GM12878 (cell line): Measurements from ENCODE around the gene OR1F1. TPM values are rescaled to one million over a fixed set of nuclear protein-coding genes. Genes with fewer than 3 reads are reported as not detected.

Experiments
- ATAC-seq: fragments of 200-7000 bp; cut with Tn5 transposase; 3 replicates; pipeline ENCODE4 v1.9.1; 2020; ENCODE audit warnings: mild to moderate bottlenecking, moderate library complexity
- BruUV-seq: library from RNA; stranded (reverse); fragments of 400-500 nt; replicated peaks from 2 replicates; lab custom pipeline; 2021; lab: Mats Ljungman, UMichigan
- CTCF ChIA-PET: fragments of 300-600 bp; sonication (Branson Sonifier 250); formaldehyde crosslinking; extraction: SDS; loops from one replicate; lab custom pipeline; 2021; ENCODE audit warnings: inconsistent platforms; lab: Yijun Ruan, JAX
- POLR2A ChIA-PET: fragments of 350-600 bp; formaldehyde crosslinking; extraction: SDS; loops from one replicate; lab custom pipeline; 2021; ENCODE audit warnings: inconsistent platforms; lab: Charles Lee
- RAD21 ChIA-PET: fragments of 300-600 bp; sonication (Branson Sonifier 250); formaldehyde crosslinking; loops from one replicate; lab custom pipeline; 2023; ENCODE audit warnings: antibody characterized with exemption; ENCODE audit not compliant: unreplicated experiment; lab: Charles Lee
- SMC1A ChIA-PET: fragments of 300-600 bp; sonication (Branson Sonifier 250); formaldehyde crosslinking; loops from one replicate; lab custom pipeline; 2023; ENCODE audit not compliant: unreplicated experiment, uncharacterized antibody; lab: Charles Lee
- DNase-seq: peaks from one replicate; pipeline ENCODE4 v3.0.0-alpha.2; 2011; ENCODE audit warnings: low read depth, low spot score
- FAIRE-seq: peaks from 3 replicates; lab custom pipeline; 2011; peaks lifted over from hg19 to GRCh38; lab: Jason Lieb, UNC
- H2AFZ ChIP-seq: 2 replicates; pipeline ENCODE4 v1.6.0; 2011; ENCODE audit warnings: low read depth, low read length, control low read depth; ENCODE audit not compliant: control insufficient read depth
- H3K27ac ChIP-seq: 2 replicates; pipeline ENCODE4 v1.5.1; 2011; ENCODE audit warnings: control low read depth; ENCODE audit not compliant: control insufficient read depth, insufficient read depth
- H3K27me3 ChIP-seq, 2 experiments: replicated peaks in 1 of 2; 2 replicates each; pipeline versions ENCODE4 v1.6.0 to v1.6.1; 2011; ENCODE audit warnings: low read length in 1 of 2; ENCODE audit not compliant: control insufficient read depth in 2 of 2, insufficient read depth in 2 of 2
- H3K36me3 ChIP-seq, 2 experiments: 2 replicates each; pipeline ENCODE4 v1.5.1; 2011; ENCODE audit warnings: low read length in 1 of 2; ENCODE audit not compliant: control insufficient read depth in 2 of 2, insufficient read depth in 2 of 2
- H3K4me1 ChIP-seq: 2 replicates; pipeline ENCODE4 v1.6.1; 2011; ENCODE audit warnings: mild to moderate bottlenecking, low read length, moderate library complexity, mixed read lengths; ENCODE audit not compliant: control insufficient read depth, insufficient read depth
- H3K4me2 ChIP-seq: 2 replicates; pipeline ENCODE4 v1.6.0; 2011; ENCODE audit warnings: control low read depth; ENCODE audit not compliant: control insufficient read depth, insufficient read depth
- H3K4me3 ChIP-seq: fragments of 200-600 bp; sonication (generic); 2 replicates; pipeline ENCODE4 v1.5.1; 2016
- H3K79me2 ChIP-seq: 2 replicates; pipeline ENCODE4 v1.6.0; 2011; ENCODE audit warnings: low read length; ENCODE audit not compliant: control insufficient read depth, insufficient read depth
- H3K9ac ChIP-seq: 2 replicates; pipeline ENCODE4 v1.8.0; 2011; ENCODE audit warnings: low read length, control low read depth, mixed read lengths; ENCODE audit not compliant: control insufficient read depth, insufficient read depth
- H3K9me3 ChIP-seq: replicated peaks from 3 replicates; pipeline ENCODE4 v1.5.1; 2011; ENCODE audit warnings: mild to moderate bottlenecking, low read length; ENCODE audit not compliant: control insufficient read depth, insufficient read depth
- H4K20me1 ChIP-seq: 2 replicates; pipeline ENCODE4 v1.6.0; 2011; ENCODE audit not compliant: control insufficient read depth, insufficient read depth
- CBFB ChIP-seq: IDR thresholded peaks from 2 replicates; pipeline ENCODE4 v1.6.1; 2016; ENCODE audit warnings: antibody characterized with exemption, low read depth
- CBX5 ChIP-seq: sonication (generic); IDR thresholded peaks from 2 replicates; pipeline ENCODE4 v1.6.1; 2016; ENCODE audit warnings: low read depth, moderate library complexity, mild to moderate bottlenecking, inconsistent platforms
- CHD2 ChIP-seq: IDR thresholded peaks from 2 replicates; pipeline ENCODE4 v1.6.1; 2011; ENCODE audit warnings: low read depth, low read length, improper control_type of control experiment, borderline replicate concordance
- HDGF ChIP-seq: fragments of 450-650 bp; IDR thresholded peaks from 2 replicates; pipeline ENCODE4 v1.6.1; 2016; ENCODE audit warnings: antibody characterized with exemption
- JUNB ChIP-seq: IDR thresholded peaks from 2 replicates; pipeline ENCODE4 v1.6.1; 2016; ENCODE audit warnings: antibody characterized with exemption, mild to moderate bottlenecking
- JUND ChIP-seq: IDR thresholded peaks from 2 replicates; pipeline ENCODE4 v1.6.1; 2012; ENCODE audit warnings: low read depth, mild to moderate bottlenecking, low read length, improper control_type of control experiment, moderate library complexity
- SMAD1 ChIP-seq: fragments of 450-650 bp; IDR thresholded peaks from 2 replicates; pipeline ENCODE4 v1.6.1; 2018; ENCODE audit warnings: mild to moderate bottlenecking, low read depth; ENCODE audit not compliant: partially characterized antibody
- ZNF217 ChIP-seq: fragments of 450-650 bp; IDR thresholded peaks from 2 replicates; pipeline ENCODE4 v1.6.1; 2017; ENCODE audit warnings: antibody characterized with exemption, mild to moderate bottlenecking
- ZSCAN29 ChIP-seq: fragments of 450-650 bp; IDR thresholded peaks from 2 replicates; pipeline ENCODE4 v1.6.1; 2017; ENCODE audit warnings: mild to moderate bottlenecking, moderate library complexity
- WGBS: methylation state at CpG from one replicate; pipeline ENCODE4 v1.1.6; 2016; ENCODE audit warnings: low lambda C conversion rate; ENCODE audit not compliant: insufficient replicate concordance, insufficient coverage; ENCODE audit errors: missing lambda C conversion rate; 5-methylcytosine and 5-hydroxymethylcytosine counted together
- in situ Hi-C: fragments of 300-500 bp; cut with MboI; formaldehyde crosslinking; loops from 9 replicates; pipeline ENCODE4 v1.14.3; 2018; ENCODE audit warnings: mixed read lengths
- intact Hi-C: fragments of 100-400 bp; cut with micrococcal nuclease; formaldehyde crosslinking; loops from one replicate; pipeline ENCODE4 v1.14.2; 2022; ENCODE audit not compliant: unreplicated experiment
- polyA plus RNA-seq, 11 experiments: library from polyadenylated mRNA; depleted of rRNA in 4 of 11; unstranded in 6 of 11; stranded (reverse) in 5 of 11; fragments of >200 nt; fragmentation: Nextera tagmentation in 4 of 11; fragmentation: Illumina TruSeq in 1 of 11; extraction: Ambion mirVana in 4 of 11; extraction: Trizol in 1 of 11; gene quantifications; 1 replicate in 1 of 11; 2 replicates in 10 of 11; pipeline versions ENCODE4 v1.2.1 to v1.2.3, GENCODE V29; 2011 to 2016; ENCODE audit warnings: inconsistent platforms in 2 of 11, missing spikeins in 2 of 11, low read depth in 1 of 11
- total RNA-seq, 4 experiments: library from RNA; depleted of rRNA in 3 of 4; stranded (reverse); fragments of >200 nt in 3 of 4; fragmentation: Illumina TruSeq in 1 of 4; extraction: Trizol in 1 of 4; gene quantifications; 2 replicates each; pipeline versions ENCODE4 v1.2.1 to v1.2.3, GENCODE V29; 2013 to 2021
- TF ChIP-seq, protein P1 (sequence below): IDR thresholded peaks from 2 replicates; pipeline ENCODE4 v1.6.1; 2011; ENCODE audit warnings: borderline replicate concordance, low read depth, mild to moderate bottlenecking, moderate library complexity, mixed read lengths, low read length; ENCODE audit not compliant: insufficient read depth; ENCODE audit errors: extremely low read length
- TF ChIP-seq, protein P2 (sequence below): IDR thresholded peaks from 2 replicates; pipeline ENCODE4 v1.6.1; 2011; ENCODE audit warnings: low read depth, low read length, improper control_type of control experiment, borderline replicate concordance
- TF ChIP-seq, protein P3 (sequence below): fragments of 450-650 bp; IDR thresholded peaks from 2 replicates; pipeline ENCODE4 v1.6.1; 2017; ENCODE audit warnings: borderline replicate concordance

The OR1F1 gene
- total and polyA plus RNA-seq, 10 of the 15 experiments (the other 5 are each of a cell fraction or from before 2014, with no cell fraction given), result 0.10 to 0.14 (median 0.12) TPM; not detected in 7

DNA sequence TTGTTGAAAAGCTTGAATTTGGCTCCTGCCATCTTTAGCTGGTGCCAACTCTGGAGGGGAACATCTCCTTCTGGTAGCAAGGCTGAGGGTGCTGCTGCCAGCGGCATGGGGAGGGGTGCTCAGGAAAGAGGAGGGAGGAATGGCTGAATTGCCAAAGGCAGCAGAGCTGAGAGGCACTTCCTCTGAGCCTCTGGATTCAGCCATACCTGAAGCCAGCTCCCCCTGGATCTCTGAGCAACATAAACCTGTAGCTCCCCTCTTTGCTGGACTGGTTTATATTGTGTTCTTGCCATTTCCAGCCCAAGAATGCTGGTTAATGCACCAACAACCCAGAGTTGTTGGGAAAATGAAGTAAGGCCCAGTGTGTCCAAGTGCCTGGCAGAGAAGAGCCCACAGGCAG, 61.0 kb downstream of the OR1F1 start (continued):
- TF ChIP-seq, protein P1, sequence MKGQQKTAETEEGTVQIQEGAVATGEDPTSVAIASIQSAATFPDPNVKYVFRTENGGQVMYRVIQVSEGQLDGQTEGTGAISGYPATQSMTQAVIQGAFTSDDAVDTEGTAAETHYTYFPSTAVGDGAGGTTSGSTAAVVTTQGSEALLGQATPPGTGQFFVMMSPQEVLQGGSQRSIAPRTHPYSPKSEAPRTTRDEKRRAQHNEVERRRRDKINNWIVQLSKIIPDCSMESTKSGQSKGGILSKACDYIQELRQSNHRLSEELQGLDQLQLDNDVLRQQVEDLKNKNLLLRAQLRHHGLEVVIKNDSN, result no peak
- TF ChIP-seq ZNF217 (no peak), CHD2 (no peak)

DNA sequence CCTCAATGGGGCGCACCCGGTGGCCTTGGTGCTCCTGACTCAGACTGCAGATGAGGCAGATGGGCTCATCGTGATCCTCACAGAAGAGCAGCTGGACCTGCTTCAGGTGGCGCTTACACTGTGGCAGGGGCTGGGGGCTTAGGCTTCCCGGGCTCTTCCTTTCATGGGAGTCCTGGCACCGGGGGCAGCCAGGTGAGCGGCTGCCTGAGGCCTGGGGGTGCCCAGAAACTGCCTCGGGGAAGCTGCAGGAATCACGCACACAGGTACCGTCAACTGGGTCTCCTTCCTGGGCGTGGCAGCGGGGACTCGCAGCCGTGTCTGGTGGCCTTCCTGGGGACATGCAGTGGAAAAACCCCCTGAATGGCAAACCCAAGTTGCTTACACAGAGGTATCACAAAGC, 61.4 kb downstream of the OR1F1 start:
- FAIRE-seq, result no peak
- no TSS peak for BruUV-seq
- POLR2A ChIA-PET, result no interaction called here

More for the DNA sequence above, 61.4 kb downstream of the OR1F1 start:
- no peak overlapping the region for H3K27ac ChIP-seq
- no peak overlapping the region for H3K4me2 ChIP-seq
- no peak overlapping the region for H2AFZ ChIP-seq
- DNase-seq (no peak), ATAC-seq (no peak)
- H3K4me1 ChIP-seq, result no peaks in the 10 kb centered on the region
- no peaks in the 10 kb centered on the region for H4K20me1 ChIP-seq
- H3K4me3 ChIP-seq, result no peak overlapping the region
- no peaks in the 10 kb centered on the region for H3K36me3 ChIP-seq
- no peaks in the 10 kb centered on the region for H3K9me3 ChIP-seq
- RAD21 ChIA-PET, result no interaction called here
- 59% methylated on average over 14 of the region's 14 CpGs for WGBS
- intact Hi-C loops (no loop called here), in situ Hi-C loops (no loop called here)
- SMC1A ChIA-PET, result no interaction called here
- TF ChIP-seq, protein P2, sequence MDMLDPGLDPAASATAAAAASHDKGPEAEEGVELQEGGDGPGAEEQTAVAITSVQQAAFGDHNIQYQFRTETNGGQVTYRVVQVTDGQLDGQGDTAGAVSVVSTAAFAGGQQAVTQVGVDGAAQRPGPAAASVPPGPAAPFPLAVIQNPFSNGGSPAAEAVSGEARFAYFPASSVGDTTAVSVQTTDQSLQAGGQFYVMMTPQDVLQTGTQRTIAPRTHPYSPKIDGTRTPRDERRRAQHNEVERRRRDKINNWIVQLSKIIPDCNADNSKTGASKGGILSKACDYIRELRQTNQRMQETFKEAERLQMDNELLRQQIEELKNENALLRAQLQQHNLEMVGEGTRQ, result no peak
- TF ChIP-seq HDGF (no peak), JUND (no peak), SMAD1 (no peak), CBFB (no peak), CBX5 (no peak), ZSCAN29 (no peak), JUNB (no peak)
- TF ChIP-seq, protein P3, sequence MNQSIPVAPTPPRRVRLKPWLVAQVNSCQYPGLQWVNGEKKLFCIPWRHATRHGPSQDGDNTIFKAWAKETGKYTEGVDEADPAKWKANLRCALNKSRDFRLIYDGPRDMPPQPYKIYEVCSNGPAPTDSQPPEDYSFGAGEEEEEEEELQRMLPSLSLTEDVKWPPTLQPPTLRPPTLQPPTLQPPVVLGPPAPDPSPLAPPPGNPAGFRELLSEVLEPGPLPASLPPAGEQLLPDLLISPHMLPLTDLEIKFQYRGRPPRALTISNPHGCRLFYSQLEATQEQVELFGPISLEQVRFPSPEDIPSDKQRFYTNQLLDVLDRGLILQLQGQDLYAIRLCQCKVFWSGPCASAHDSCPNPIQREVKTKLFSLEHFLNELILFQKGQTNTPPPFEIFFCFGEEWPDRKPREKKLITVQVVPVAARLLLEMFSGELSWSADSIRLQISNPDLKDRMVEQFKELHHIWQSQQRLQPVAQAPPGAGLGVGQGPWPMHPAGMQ, result no peak
- CTCF ChIA-PET, result no interaction called here
- H3K79me2 ChIP-seq, result no peaks in the 10 kb centered on the region
- no peaks in the 10 kb centered on the region; a peak in 1 of 4 replicates for H3K27me3 ChIP-seq
- H3K9ac ChIP-seq, result no peak overlapping the region
